HG02840 (cell line): ENCODE data around the gene JAKMIP2.

ENCODE experiments used
- ATAC-seq: cut with Tn5 transposase; IDR thresholded peaks from one replicate; pipeline ENCODE4 v1.9.1; 2021; ENCODE audit warnings: mild to moderate bottlenecking, moderate library complexity, moderate number of reproducible peaks; ENCODE audit not compliant: unreplicated experiment, low FRiP score

Gene JAKMIP2

GRCh38 chr5:147711019-147711418 lies 71.5 kb downstream of the JAKMIP2 start:
- ATAC-seq: no peak

- ATAC-seq: no peak
These were observed 73.8 kb downstream of the JAKMIP2 start for GRCh38 chr5:147708708-147709107.

GRCh38 chr5:147704544-147704943 lies 78.0 kb downstream of the JAKMIP2 start:
- ATAC-seq: no peak

GRCh38 chr5:147701468-147701867 lies 81.1 kb downstream of the JAKMIP2 start:
- no peak for ATAC-seq

GRCh38 chr5:147699496-147700088 lies 82.9 kb downstream of the JAKMIP2 start:
- no peak for ATAC-seq

GRCh38 chr5:147697380-147697779 lies 85.1 kb downstream of the JAKMIP2 start:
- ATAC-seq: no peak

- no peak for ATAC-seq
These were observed 87.8 kb downstream of the JAKMIP2 start for GRCh38 chr5:147694772-147695171.

GRCh38 chr5:147693233-147693632 lies 89.3 kb downstream of the JAKMIP2 start:
- ATAC-seq: no peak

- ATAC-seq: no peak
These were observed 91.4 kb downstream of the JAKMIP2 start for GRCh38 chr5:147691130-147691529.

- no peak for ATAC-seq
These were observed 91.9 kb downstream of the JAKMIP2 start for GRCh38 chr5:147690595-147690994.

- no peak for ATAC-seq
These were observed 93.1 kb downstream of the JAKMIP2 start for GRCh38 chr5:147689426-147689825.

- ATAC-seq: no peak
These were observed 93.7 kb downstream of the JAKMIP2 start for GRCh38 chr5:147688656-147689356.

GRCh38 chr5:147687118-147687517 lies 95.4 kb downstream of the JAKMIP2 start:
- ATAC-seq: no peak

GRCh38 chr5:147686421-147686820 lies 96.1 kb downstream of the JAKMIP2 start:
- no peak for ATAC-seq

GRCh38 chr5:147685993-147686392 lies 96.5 kb downstream of the JAKMIP2 start:
- no peak for ATAC-seq

GRCh38 chr5:147675168-147675567 lies 107.4 kb downstream of the JAKMIP2 start:
- no peak for ATAC-seq

GRCh38 chr5:147674411-147674810 lies 108.1 kb downstream of the JAKMIP2 start:
- no peak for ATAC-seq

GRCh38 chr5:147673791-147674190 lies 108.7 kb downstream of the JAKMIP2 start:
- ATAC-seq: no peak

- no peak for ATAC-seq
These were observed 109.3 kb downstream of the JAKMIP2 start for GRCh38 chr5:147673266-147673665.

GRCh38 chr5:147671365-147671764 lies 111.2 kb downstream of the JAKMIP2 start:
- ATAC-seq: no peak

GRCh38 chr5:147670815-147671214 lies 111.7 kb downstream of the JAKMIP2 start:
- ATAC-seq: no peak

GRCh38 chr5:147669169-147669869 lies 113.2 kb downstream of the JAKMIP2 start:
- no peak for ATAC-seq
